ENCODE measurements around the gene CCDC7.
"Not testable (repeated sequence)": the region's sequence is repeated elsewhere in the genome, so short reads cannot be mapped to it uniquely, and the experiment has no call there.

Gene CCDC7

GRCh38 chr10:32582946-32583345, 137.0 kb downstream of the CCDC7 start:
- no peak for DNase-seq

GRCh38 chr10:32598022-32598421, 152.1 kb downstream of the CCDC7 start:
- DNase-seq: not testable (repeated sequence)

GRCh38 chr10:32600317-32600716, 154.4 kb downstream of the CCDC7 start:
- no peak for DNase-seq

- not testable (repeated sequence) for DNase-seq
Observed at GRCh38 chr10:32601562-32601961, 155.6 kb downstream of the CCDC7 start.

GRCh38 chr10:32605787-32606186, 159.8 kb downstream of the CCDC7 start:
- no peak for DNase-seq

- not testable (repeated sequence) for DNase-seq
Observed at GRCh38 chr10:32610543-32610942, 164.6 kb downstream of the CCDC7 start.

- DNase-seq: no peak
Observed at GRCh38 chr10:32616438-32616837, 170.5 kb downstream of the CCDC7 start.

GRCh38 chr10:32618482-32618881, 172.5 kb downstream of the CCDC7 start:
- DNase-seq: no peak

GRCh38 chr10:32621969-32622368, 176.0 kb downstream of the CCDC7 start:
- DNase-seq: no peak

GRCh38 chr10:32622409-32622808, 176.5 kb downstream of the CCDC7 start:
- DNase-seq: no peak

- no peak for DNase-seq
Observed at GRCh38 chr10:32627183-32627582, 181.2 kb downstream of the CCDC7 start.

- DNase-seq: no peak
Observed at GRCh38 chr10:32629910-32630309, 184.0 kb downstream of the CCDC7 start.

- DNase-seq: no peak
Observed at GRCh38 chr10:32646535-32646934, 200.6 kb downstream of the CCDC7 start.

- no peak for DNase-seq
Observed at GRCh38 chr10:32650246-32650655, 204.3 kb downstream of the CCDC7 start.

- DNase-seq: not testable (repeated sequence)
Observed at GRCh38 chr10:32657430-32657829, 211.5 kb downstream of the CCDC7 start.

- no peak for DNase-seq
Observed at GRCh38 chr10:32661346-32661745, 215.4 kb downstream of the CCDC7 start.

GRCh38 chr10:32680803-32681557, 235.0 kb downstream of the CCDC7 start:
- no peak for DNase-seq

GRCh38 chr10:32684291-32684690, 238.4 kb downstream of the CCDC7 start:
- DNase-seq: no peak

- DNase-seq: no peak
Observed at GRCh38 chr10:32687116-32687515, 241.2 kb downstream of the CCDC7 start.

- DNase-seq: no peak
Observed at GRCh38 chr10:32687546-32687945, 241.6 kb downstream of the CCDC7 start.

GRCh38 chr10:32692174-32692573, 246.2 kb downstream of the CCDC7 start:
- DNase-seq: no peak

GRCh38 chr10:32693441-32693979, 247.6 kb downstream of the CCDC7 start:
- no peak for DNase-seq

GRCh38 chr10:32699683-32700082, 253.7 kb downstream of the CCDC7 start:
- DNase-seq: not testable (repeated sequence)

- DNase-seq: no peak
Observed at GRCh38 chr10:32713560-32713959, 267.6 kb downstream of the CCDC7 start.

GRCh38 chr10:32731527-32731926, 285.6 kb downstream of the CCDC7 start:
- DNase-seq: no peak
